NCI-H460 (cell line): Measurements from ENCODE around the gene ALDH1B1. TPM values are rescaled to one million over a fixed set of nuclear protein-coding genes. Genes with fewer than 3 reads are reported as not detected.

Experiments used
- DNase-seq: peaks from one replicate; pipeline ENCODE4 v3.0.0-alpha.2; 2016; ENCODE audit warnings: low read depth; ENCODE audit errors: extremely low read depth
- polyA plus RNA-seq: library from polyadenylated mRNA; depleted of rRNA; stranded (reverse); fragments of >200 nt; gene quantifications from 2 replicates; pipeline ENCODE4 v1.2.3, GENCODE V29; 2014; cell fraction: nucleus; rRNA removed
- total RNA-seq: library from RNA; depleted of rRNA; stranded (reverse); fragments of >200 nt; shearing (Covaris generic); gene quantifications from 2 replicates; pipeline ENCODE4 v1.2.3, GENCODE V29; 2014; rRNA removed

Gene ALDH1B1
- total RNA-seq = 21.3 and 22.6 TPM in 2 replicates
- 17.6 and 18.5 TPM in 2 replicates for polyA plus RNA-seq

- peak; percentile 70 for DNase-seq
These were observed at the start of gene ALDH1B1 for GRCh38 chr9:38392235-38393127. Gene ALDH1B1 (plus strand): TSS chr9:38392702. CDS start chr9:38395749, 3,047 bp downstream.

- no peak for DNase-seq
These were observed 49.5 kb upstream of the ALDH1B1 start for GRCh38 chr9:38343037-38343436.

- no peak for DNase-seq
These were observed 49.0 kb upstream of the ALDH1B1 start for GRCh38 chr9:38343552-38343951.

GRCh38 chr9:38344566-38345324 lies 47.8 kb upstream of the ALDH1B1 start:
- no peak for DNase-seq

- no peak for DNase-seq
These were observed 46.4 kb upstream of the ALDH1B1 start for GRCh38 chr9:38345851-38346755.

- DNase-seq = no peak
These were observed 45.7 kb upstream of the ALDH1B1 start for GRCh38 chr9:38346811-38347210.

- no peak for DNase-seq
These were observed 45.2 kb upstream of the ALDH1B1 start for GRCh38 chr9:38347271-38347671.

- no peak for DNase-seq
These were observed 44.6 kb upstream of the ALDH1B1 start for GRCh38 chr9:38347946-38348345.

GRCh38 chr9:38350529-38350928 lies 42.0 kb upstream of the ALDH1B1 start:
- DNase-seq = no peak

- DNase-seq = no peak
These were observed 39.8 kb upstream of the ALDH1B1 start for GRCh38 chr9:38352530-38353328.

GRCh38 chr9:38355115-38355514 lies 37.4 kb upstream of the ALDH1B1 start:
- no peak for DNase-seq

GRCh38 chr9:38355517-38356120 lies 36.9 kb upstream of the ALDH1B1 start:
- no peak for DNase-seq

- no peak for DNase-seq
These were observed 35.7 kb upstream of the ALDH1B1 start for GRCh38 chr9:38356851-38357250.

- no peak for DNase-seq
These were observed 35.0 kb upstream of the ALDH1B1 start for GRCh38 chr9:38357350-38358114.

GRCh38 chr9:38358390-38359296 lies 33.9 kb upstream of the ALDH1B1 start:
- no peak for DNase-seq

- no peak for DNase-seq
These were observed 33.2 kb upstream of the ALDH1B1 start for GRCh38 chr9:38359297-38359653.

- DNase-seq = no peak
These were observed 32.7 kb upstream of the ALDH1B1 start for GRCh38 chr9:38359689-38360385.
